ENCODE measurements around the gene ANKRD50.

Gene ANKRD50

GRCh38 chr4:124647599-124647998 lies 64.9 kb downstream of the ANKRD50 start:
- H3K36me3 ChIP-seq (ENCODE audit: insufficient read depth, low read length), result no peaks in the 10 kb centered on the region
- H2AFZ ChIP-seq (ENCODE audit: low read length), result no peak overlapping the region
- H3K9me2 ChIP-seq (replicated peaks; ENCODE audit: low read depth, low read length), result no peaks in the 10 kb centered on the region
- no peak overlapping the region for H3K4me3 ChIP-seq (ENCODE audit: low read length, poor library complexity, severe bottlenecking)
- TF ChIP-seq EZH2phosphoT487 (IDR thresholded peaks at IDR 0.05; ENCODE audit: borderline replicate concordance) (no peak), CTCF (conservative IDR thresholded peaks at IDR 0.05; ENCODE audit: low read length) (no peak)
- no peaks in the 10 kb centered on the region for H3F3A ChIP-seq (ENCODE audit: low read depth)
- no peaks in the 10 kb centered on the region for H3K27me3 ChIP-seq (ENCODE audit: insufficient read depth, low read length, poor library complexity, severe bottlenecking)
- H3K9me3 ChIP-seq (ENCODE audit: insufficient read depth, low read depth, low read length), result no peaks in the 10 kb centered on the region
- no peaks in the 10 kb centered on the region for H3K79me2 ChIP-seq (ENCODE audit: insufficient read depth, low read length)
- H3K4me2 ChIP-seq (ENCODE audit: low read depth, low read length, poor library complexity, severe bottlenecking), result no peak overlapping the region
- H3K4me1 ChIP-seq (ENCODE audit: insufficient read depth, low read length, poor library complexity, severe bottlenecking), result no peaks in the 10 kb centered on the region
- no peak overlapping the region for H3K9ac ChIP-seq (ENCODE audit: low read depth, low read length, poor library complexity, severe bottlenecking)
- H4K20me1 ChIP-seq (ENCODE audit: insufficient read depth, low read length, poor library complexity, severe bottlenecking), result no peaks in the 10 kb centered on the region

- Histone ChIP-seq H3K79me2 (ENCODE audit: insufficient read depth, low read length) (no peaks in the 10 kb centered on the region), H3K4me2 (ENCODE audit: low read depth, low read length, poor library complexity, severe bottlenecking) (no peak overlapping the region), H4K20me1 (ENCODE audit: insufficient read depth, low read length, poor library complexity, severe bottlenecking) (no peaks in the 10 kb centered on the region), H3K27me3 (ENCODE audit: insufficient read depth, low read length, poor library complexity, severe bottlenecking) (no peaks in the 10 kb centered on the region), H3K4me1 (ENCODE audit: insufficient read depth, low read length, poor library complexity, severe bottlenecking) (no peaks in the 10 kb centered on the region), H3K9ac (ENCODE audit: low read depth, low read length, poor library complexity, severe bottlenecking) (no peak overlapping the region), H3K9me2 (replicated peaks; ENCODE audit: low read depth, low read length) (no peaks in the 10 kb centered on the region), H3F3A (ENCODE audit: low read depth) (no peaks in the 10 kb centered on the region), H2AFZ (ENCODE audit: low read length) (no peak overlapping the region), H3K9me3 (ENCODE audit: insufficient read depth, low read depth, low read length) (no peaks in the 10 kb centered on the region), H3K36me3 (ENCODE audit: insufficient read depth, low read length) (no peaks in the 10 kb centered on the region), H3K4me3 (ENCODE audit: low read length, poor library complexity, severe bottlenecking) (no peak overlapping the region)
- TF ChIP-seq EZH2phosphoT487 (IDR thresholded peaks at IDR 0.05; ENCODE audit: borderline replicate concordance) (no peak), CTCF (conservative IDR thresholded peaks at IDR 0.05; ENCODE audit: low read length) (no peak)
These were observed 67.9 kb downstream of the ANKRD50 start for GRCh38 chr4:124644621-124645020.

GRCh38 chr4:124642846-124643245 lies 69.7 kb downstream of the ANKRD50 start:
- no peak overlapping the region for H3K9ac ChIP-seq (ENCODE audit: low read depth, low read length, poor library complexity, severe bottlenecking)
- H3F3A ChIP-seq (ENCODE audit: low read depth), result no peaks in the 10 kb centered on the region
- no peaks in the 10 kb centered on the region for H4K20me1 ChIP-seq (ENCODE audit: insufficient read depth, low read length, poor library complexity, severe bottlenecking)
- H3K27me3 ChIP-seq (ENCODE audit: insufficient read depth, low read length, poor library complexity, severe bottlenecking), result no peaks in the 10 kb centered on the region
- no peaks in the 10 kb centered on the region for H3K9me2 ChIP-seq (replicated peaks; ENCODE audit: low read depth, low read length)
- no peaks in the 10 kb centered on the region for H3K79me2 ChIP-seq (ENCODE audit: insufficient read depth, low read length)
- no peaks in the 10 kb centered on the region for H3K4me1 ChIP-seq (ENCODE audit: insufficient read depth, low read length, poor library complexity, severe bottlenecking)
- no peak overlapping the region for H3K4me2 ChIP-seq (ENCODE audit: low read depth, low read length, poor library complexity, severe bottlenecking)
- H3K4me3 ChIP-seq (ENCODE audit: low read length, poor library complexity, severe bottlenecking), result no peak overlapping the region
- no peaks in the 10 kb centered on the region for H3K36me3 ChIP-seq (ENCODE audit: insufficient read depth, low read length)
- H3K9me3 ChIP-seq (ENCODE audit: insufficient read depth, low read depth, low read length), result no peaks in the 10 kb centered on the region
- no peak overlapping the region for H2AFZ ChIP-seq (ENCODE audit: low read length)
- TF ChIP-seq CTCF (conservative IDR thresholded peaks at IDR 0.05; ENCODE audit: low read length) (no peak), EZH2phosphoT487 (IDR thresholded peaks at IDR 0.05; ENCODE audit: borderline replicate concordance) (no peak)
